ENCODE results near the gene ATP9A.

ATP9A gene

GRCh38 chr20:51803148-51803854 lies 35.1 kb upstream of the ATP9A start:
- no peak overlapping the region for H3K27ac ChIP-seq (ENCODE audit: low read length)
- peaks cover 16% of the 10 kb centered on the region for H3K4me1 ChIP-seq (ENCODE audit: control insufficient read depth, insufficient read depth, low read length)
- H3K36me3 ChIP-seq (ENCODE audit: control insufficient read depth in 2 of 2, insufficient read depth in 2 of 2, low read length in 2 of 2) = no peaks in the 10 kb centered on the region
- H3K4me3 ChIP-seq (ENCODE audit: low read length in 2 of 2) = no peak overlapping the region
- H3K27me3 ChIP-seq (ENCODE audit: control insufficient read depth in 1 of 2, insufficient read depth in 2 of 2, low read length in 2 of 2) = peaks cover 25 to 41% of the 10 kb centered on the region in 2 donors
- H3K9ac ChIP-seq (ENCODE audit: low read length in 2 of 2) = no peak overlapping the region
- H3K9me3 ChIP-seq (ENCODE audit: control insufficient read depth in 2 of 2, low read length in 2 of 2) = no peaks in the 10 kb centered on the region

GRCh38 chr20:51802170-51802751 lies 34.1 kb upstream of the ATP9A start, which contains the start of gene SALL4:
TSS of gene SALL4 (minus strand) at chr20:51802521. CDS start at chr20:51802408, 113 bp downstream.
- Histone ChIP-seq H3K27ac (ENCODE audit: low read length) (no peak within 1 kb of the TSS), H3K27me3 (ENCODE audit: control insufficient read depth in 1 of 2, insufficient read depth in 2 of 2, low read length in 2 of 2) (peaks cover 25 to 45% of the 10 kb centered on the region in 2 donors), H3K36me3 (ENCODE audit: control insufficient read depth in 2 of 2, insufficient read depth in 2 of 2, low read length in 2 of 2) (no peaks in the 10 kb centered on the region), H3K4me3 (ENCODE audit: low read length in 2 of 2) (peak within 1 kb of the TSS; percentile 58 to 59), H3K4me1 (ENCODE audit: control insufficient read depth, insufficient read depth, low read length) (peaks cover 16% of the 10 kb centered on the region), H3K9ac (ENCODE audit: low read length in 2 of 2) (no peak within 1 kb of the TSS), H3K9me3 (ENCODE audit: control insufficient read depth in 2 of 2, low read length in 2 of 2) (no peaks in the 10 kb centered on the region)

DNA sequence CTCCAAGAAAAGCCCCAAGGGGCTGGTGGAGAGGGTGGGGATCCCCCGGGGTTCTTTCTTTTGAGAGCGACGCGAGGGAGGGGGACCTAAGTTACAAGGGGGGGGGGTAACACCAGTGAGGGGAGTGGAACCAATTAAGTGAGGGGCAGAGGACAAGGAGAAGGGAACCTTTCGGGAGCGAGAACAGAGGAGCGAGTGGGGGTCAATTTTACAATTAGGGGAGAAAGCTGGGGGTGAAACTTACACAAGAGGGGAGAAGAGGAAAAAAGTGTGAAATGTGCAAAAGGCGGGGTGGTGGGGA lies 33.6 kb upstream of the ATP9A start:
- Histone ChIP-seq H3K4me1 (ENCODE audit: control insufficient read depth, insufficient read depth, low read length) (peaks cover 16% of the 10 kb centered on the region), H3K9ac (ENCODE audit: low read length in 2 of 2) (no peak overlapping the region), H3K36me3 (ENCODE audit: control insufficient read depth in 2 of 2, insufficient read depth in 2 of 2, low read length in 2 of 2) (no peaks in the 10 kb centered on the region), H3K9me3 (ENCODE audit: control insufficient read depth in 2 of 2, low read length in 2 of 2) (no peaks in the 10 kb centered on the region), H3K27me3 (ENCODE audit: control insufficient read depth in 1 of 2, insufficient read depth in 2 of 2, low read length in 2 of 2) (peaks cover 25 to 45% of the 10 kb centered on the region in 2 donors), H3K4me3 (ENCODE audit: low read length in 2 of 2) (no peak overlapping the region), H3K27ac (ENCODE audit: low read length) (no peak overlapping the region)

DNA sequence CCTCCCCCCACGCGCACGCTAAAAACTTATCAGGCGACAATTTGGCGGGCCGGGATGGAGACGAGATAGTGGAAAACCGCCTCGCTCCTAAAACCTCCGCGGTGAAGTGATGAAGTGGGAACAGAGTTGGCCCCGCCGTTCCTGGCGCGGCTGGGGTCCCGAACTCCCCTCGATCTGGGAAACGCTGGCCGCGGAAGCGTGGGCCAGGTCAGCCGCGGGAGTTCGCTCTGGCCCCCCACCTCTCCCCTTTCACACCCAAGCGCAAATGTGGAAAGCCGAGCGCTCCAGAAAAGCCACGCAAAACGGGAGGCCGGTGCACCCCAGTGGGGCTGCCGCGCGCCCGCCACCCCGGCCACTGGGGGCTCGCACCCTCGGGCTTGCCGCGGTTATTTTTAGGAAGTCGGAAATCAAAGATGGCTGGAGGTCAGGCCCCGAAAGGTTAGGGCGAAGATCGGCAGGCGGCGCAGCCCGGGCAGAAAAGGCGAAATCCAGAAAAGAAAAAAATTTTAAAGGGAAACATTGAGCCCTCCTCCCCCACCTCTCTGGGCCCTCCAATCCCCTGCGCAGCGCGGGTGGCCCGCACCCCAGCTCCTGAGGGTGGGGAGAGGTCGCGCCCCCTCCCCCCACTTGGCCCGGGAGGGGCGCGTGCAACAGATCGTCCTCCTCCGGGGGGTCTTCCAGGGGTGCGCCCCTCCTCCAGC lies 33.1 kb upstream of the ATP9A start:
- H3K4me1 ChIP-seq (ENCODE audit: control insufficient read depth, insufficient read depth, low read length) = peaks cover 16% of the 10 kb centered on the region
- no peak overlapping the region for H3K9ac ChIP-seq (ENCODE audit: low read length in 2 of 2)
- peaks cover 25 to 45% of the 10 kb centered on the region in 2 donors for H3K27me3 ChIP-seq (ENCODE audit: control insufficient read depth in 1 of 2, insufficient read depth in 2 of 2, low read length in 2 of 2)
- no peak overlapping the region for H3K27ac ChIP-seq (ENCODE audit: low read length)
- H3K9me3 ChIP-seq (ENCODE audit: control insufficient read depth in 2 of 2, low read length in 2 of 2) = no peaks in the 10 kb centered on the region
- H3K36me3 ChIP-seq (ENCODE audit: control insufficient read depth in 2 of 2, insufficient read depth in 2 of 2, low read length in 2 of 2) = no peaks in the 10 kb centered on the region
- H3K4me3 ChIP-seq (ENCODE audit: low read length in 2 of 2) = peak overlapping the region; percentile 58 to 59

DNA sequence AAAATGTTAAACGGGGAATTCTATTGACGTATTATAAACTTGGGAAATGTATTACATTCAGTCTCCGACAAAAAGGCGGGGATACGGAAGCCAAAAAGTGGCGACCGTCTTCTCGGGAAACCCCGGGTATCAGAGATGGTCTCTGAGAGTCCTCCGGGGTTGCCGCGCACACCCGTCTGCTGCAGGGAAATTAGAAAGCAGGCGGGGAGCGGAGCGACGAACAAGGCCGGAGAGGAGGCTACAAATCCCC lies 32.6 kb upstream of the ATP9A start:
- Histone ChIP-seq H3K9me3 (ENCODE audit: control insufficient read depth in 2 of 2, low read length in 2 of 2) (no peaks in the 10 kb centered on the region), H3K36me3 (ENCODE audit: control insufficient read depth in 2 of 2, insufficient read depth in 2 of 2, low read length in 2 of 2) (no peaks in the 10 kb centered on the region), H3K27ac (ENCODE audit: low read length) (no peak overlapping the region), H3K27me3 (ENCODE audit: control insufficient read depth in 1 of 2, insufficient read depth in 2 of 2, low read length in 2 of 2) (peaks cover 25 to 45% of the 10 kb centered on the region in 2 donors), H3K9ac (ENCODE audit: low read length in 2 of 2) (no peak overlapping the region), H3K4me1 (ENCODE audit: control insufficient read depth, insufficient read depth, low read length) (peaks cover 16% of the 10 kb centered on the region), H3K4me3 (ENCODE audit: low read length in 2 of 2) (peak overlapping the region; percentile 58 to 59)

DNA sequence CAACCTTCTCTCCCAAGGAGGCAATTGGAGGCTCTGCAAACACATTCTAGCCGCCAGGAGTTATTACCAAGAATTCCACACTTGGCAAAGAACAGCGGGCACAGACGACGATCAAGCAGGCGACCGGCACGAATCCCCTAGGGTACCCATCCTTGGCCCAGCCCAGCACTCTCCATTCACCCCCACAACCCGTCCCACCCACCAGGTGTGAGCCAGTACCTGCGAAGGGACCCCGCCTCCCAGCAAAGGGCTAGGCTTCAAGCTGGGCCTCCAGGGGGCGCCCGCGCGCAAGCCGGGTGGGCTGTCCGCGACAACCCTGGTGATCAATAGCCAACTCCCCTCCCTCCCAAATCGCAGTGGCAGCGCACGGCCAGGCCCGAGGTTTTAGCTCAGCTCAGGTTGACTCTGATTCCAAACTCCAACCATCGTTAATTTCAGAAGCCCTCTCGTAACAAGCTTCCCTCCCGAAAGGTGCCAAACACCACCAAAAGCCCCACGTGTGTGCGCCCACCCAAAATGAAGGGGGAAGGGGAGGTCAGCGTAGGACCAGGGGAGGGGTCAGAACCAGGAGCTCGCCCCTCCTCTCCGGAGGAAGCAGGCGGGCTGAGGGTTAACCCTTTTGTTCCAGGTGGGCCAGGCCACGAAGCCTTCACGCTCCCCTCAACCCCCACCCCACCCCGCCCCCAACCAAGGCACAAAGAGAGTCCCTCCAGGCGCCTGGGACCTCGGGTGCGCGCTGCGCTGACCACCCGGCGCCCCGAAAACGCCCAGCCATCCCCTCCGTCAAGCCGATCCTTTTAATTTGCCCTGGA lies 32.1 kb upstream of the ATP9A start:
- Histone ChIP-seq H3K9ac (ENCODE audit: low read length in 2 of 2) (no peak overlapping the region), H3K27me3 (ENCODE audit: control insufficient read depth in 1 of 2, insufficient read depth in 2 of 2, low read length in 2 of 2) (peaks cover 25 to 45% of the 10 kb centered on the region in 2 donors), H3K9me3 (ENCODE audit: control insufficient read depth in 2 of 2, low read length in 2 of 2) (no peaks in the 10 kb centered on the region), H3K4me1 (ENCODE audit: control insufficient read depth, insufficient read depth, low read length) (peaks cover 16% of the 10 kb centered on the region), H3K27ac (ENCODE audit: low read length) (no peak overlapping the region), H3K4me3 (ENCODE audit: low read length in 2 of 2) (peak overlapping the region; percentile 58 to 59), H3K36me3 (ENCODE audit: control insufficient read depth in 2 of 2, insufficient read depth in 2 of 2, low read length in 2 of 2) (no peaks in the 10 kb centered on the region)

GRCh38 chr20:51799401-51799860 lies 31.2 kb upstream of the ATP9A start:
- no peak overlapping the region for H3K9ac ChIP-seq (ENCODE audit: low read length in 2 of 2)
- H3K27ac ChIP-seq (ENCODE audit: low read length) = no peak overlapping the region
- peaks cover 25 to 45% of the 10 kb centered on the region in 2 donors for H3K27me3 ChIP-seq (ENCODE audit: control insufficient read depth in 1 of 2, insufficient read depth in 2 of 2, low read length in 2 of 2)
- H3K4me1 ChIP-seq (ENCODE audit: control insufficient read depth, insufficient read depth, low read length) = peaks cover 16% of the 10 kb centered on the region
- H3K9me3 ChIP-seq (ENCODE audit: control insufficient read depth in 2 of 2, low read length in 2 of 2) = no peaks in the 10 kb centered on the region
- peak overlapping the region in 1 of 2 donors; percentile 47 for H3K4me3 ChIP-seq (ENCODE audit: low read length in 2 of 2)
- H3K36me3 ChIP-seq (ENCODE audit: control insufficient read depth in 2 of 2, insufficient read depth in 2 of 2, low read length in 2 of 2) = no peaks in the 10 kb centered on the region

GRCh38 chr20:51797357-51798025 lies 29.3 kb upstream of the ATP9A start:
- Histone ChIP-seq H3K36me3 (ENCODE audit: control insufficient read depth in 2 of 2, insufficient read depth in 2 of 2, low read length in 2 of 2) (no peaks in the 10 kb centered on the region), H3K9me3 (ENCODE audit: control insufficient read depth in 2 of 2, low read length in 2 of 2) (no peaks in the 10 kb centered on the region), H3K9ac (ENCODE audit: low read length in 2 of 2) (no peak overlapping the region), H3K4me3 (ENCODE audit: low read length in 2 of 2) (no peak overlapping the region), H3K4me1 (ENCODE audit: control insufficient read depth, insufficient read depth, low read length) (peaks cover 16% of the 10 kb centered on the region), H3K27ac (ENCODE audit: low read length) (no peak overlapping the region), H3K27me3 (ENCODE audit: control insufficient read depth in 1 of 2, insufficient read depth in 2 of 2, low read length in 2 of 2) (peaks cover 26 to 44% of the 10 kb centered on the region in 2 donors)

- H3K4me1 ChIP-seq (ENCODE audit: control insufficient read depth, insufficient read depth, low read length) = peaks cover 12% of the 10 kb centered on the region
- no peak overlapping the region for H3K9ac ChIP-seq (ENCODE audit: low read length in 2 of 2)
- H3K27ac ChIP-seq (ENCODE audit: low read length) = no peak overlapping the region
- H3K9me3 ChIP-seq (ENCODE audit: control insufficient read depth in 2 of 2, low read length in 2 of 2) = no peaks in the 10 kb centered on the region
- H3K36me3 ChIP-seq (ENCODE audit: control insufficient read depth in 2 of 2, insufficient read depth in 2 of 2, low read length in 2 of 2) = no peaks in the 10 kb centered on the region
- peaks cover 22 to 34% of the 10 kb centered on the region in 2 donors for H3K27me3 ChIP-seq (ENCODE audit: control insufficient read depth in 1 of 2, insufficient read depth in 2 of 2, low read length in 2 of 2)
- H3K4me3 ChIP-seq (ENCODE audit: low read length in 2 of 2) = no peak overlapping the region
These were observed 28.1 kb upstream of the ATP9A start for GRCh38 chr20:51796340-51796739.

DNA sequence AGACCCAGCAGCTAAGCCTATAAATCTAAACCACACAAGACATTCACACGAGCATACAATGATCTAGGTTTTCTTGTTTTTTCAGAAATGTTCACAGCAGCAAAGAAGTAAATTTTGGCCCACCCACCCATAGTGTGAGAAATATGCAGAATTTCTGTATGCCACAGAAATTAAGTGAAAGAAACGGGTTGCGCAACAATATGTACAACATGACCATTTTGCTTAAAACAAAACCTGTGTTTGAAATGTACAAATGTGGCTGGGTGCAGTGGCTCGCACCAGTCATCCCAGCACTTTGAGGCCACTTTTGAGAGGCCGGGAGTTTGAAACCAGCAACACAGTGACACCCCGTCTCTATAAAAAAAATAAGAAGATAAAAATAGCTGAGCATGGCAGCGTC lies 24.8 kb upstream of the ATP9A start:
- H3K27ac ChIP-seq (ENCODE audit: low read length) = no peak overlapping the region
- no peaks in the 10 kb centered on the region for H3K4me1 ChIP-seq (ENCODE audit: control insufficient read depth, insufficient read depth, low read length)
- H3K9ac ChIP-seq (ENCODE audit: low read length in 2 of 2) = no peak overlapping the region
- peaks cover under 1 to 2% of the 10 kb centered on the region in 2 donors for H3K27me3 ChIP-seq (ENCODE audit: control insufficient read depth in 1 of 2, insufficient read depth in 2 of 2, low read length in 2 of 2)
- no peaks in the 10 kb centered on the region for H3K9me3 ChIP-seq (ENCODE audit: control insufficient read depth in 2 of 2, low read length in 2 of 2)
- no peak overlapping the region for H3K4me3 ChIP-seq (ENCODE audit: low read length in 2 of 2)
- no peaks in the 10 kb centered on the region for H3K36me3 ChIP-seq (ENCODE audit: control insufficient read depth in 2 of 2, insufficient read depth in 2 of 2, low read length in 2 of 2)

Data from stomach smooth muscle (tissue), 2 donors.